IMR-90 (cell line): ENCODE measurements around the gene KMT2A.

Experiments used
- CEBPB ChIP-seq: IDR thresholded peaks from 2 replicates; pipeline ENCODE4 v1.6.1; 2012; ENCODE audit warnings: low read depth, low read length, improper control_type of control experiment
- CTCF ChIP-seq: conservative IDR thresholded peaks from 2 replicates; pipeline ENCODE4 v1.5.1; 2012; ENCODE audit warnings: mild to moderate bottlenecking, low read depth, low read length, improper control_type of control experiment
- FOS ChIP-seq: fragments of 150-350 bp; IDR thresholded peaks from 2 replicates; pipeline ENCODE4 v1.6.1; 2016; ENCODE audit warnings: low read depth, low read length
- MXI1 ChIP-seq: IDR thresholded peaks from 2 replicates; pipeline ENCODE4 v1.6.1; 2012; ENCODE audit warnings: low read depth, mild to moderate bottlenecking, low read length, moderate library complexity, borderline replicate concordance
- POLR2A ChIP-seq: IDR thresholded peaks from 2 replicates; pipeline ENCODE4 v1.6.1; 2012; ENCODE audit warnings: mild to moderate bottlenecking, low read depth, low read length
- RAD21 ChIP-seq: IDR thresholded peaks from 2 replicates; pipeline ENCODE4 v1.6.1; 2012; ENCODE audit warnings: low read length, improper control_type of control experiment
- RFX5 ChIP-seq: IDR thresholded peaks from 2 replicates; pipeline ENCODE4 v1.8.0; 2012; ENCODE audit warnings: low read depth, mild to moderate bottlenecking, low read length, moderate library complexity

- TF ChIP-seq RAD21 (no peak), CTCF (no peak), RFX5 (no peak), MXI1 (no peak), POLR2A (no peak), FOS (no peak), CEBPB (no peak)
Measured at GRCh38 chr11:118545533-118545932, 109.2 kb downstream of the KMT2A start.
